MV-4-11 (cell line): ENCODE data around the gene ASIC5.
A peak's percentile ranks its signal among the peaks of the same experiment; 100 is the strongest.
"Not testable (repeated sequence)": the region's sequence is repeated elsewhere in the genome, so short reads cannot be mapped to it uniquely, and the experiment has no call there.

Experiments
- DNase-seq: peaks from one replicate; lab custom pipeline; 2025; lab: John Stamatoyannopoulos, UW

Gene ASIC5

GRCh38 chr4:155799794-155800123 is 66.3 kb downstream of the ASIC5 start:
- DNase-seq: no peak

GRCh38 chr4:155799116-155799793 is 66.8 kb downstream of the ASIC5 start:
- DNase-seq: no peak

GRCh38 chr4:155797581-155797980 is 68.5 kb downstream of the ASIC5 start:
- not testable (repeated sequence) for DNase-seq

- peak; percentile 2 for DNase-seq
Observed at GRCh38 chr4:155795991-155796390, 70.1 kb downstream of the ASIC5 start.

GRCh38 chr4:155794589-155795236 is 71.4 kb downstream of the ASIC5 start:
- DNase-seq: no peak

GRCh38 chr4:155789982-155790381 is 76.1 kb downstream of the ASIC5 start:
- DNase-seq: no peak

- no peak for DNase-seq
Observed at GRCh38 chr4:155789391-155789790, 76.7 kb downstream of the ASIC5 start.

- DNase-seq: peak; percentile 53
Observed at GRCh38 chr4:155787113-155787710, 78.9 kb downstream of the ASIC5 start.

GRCh38 chr4:155785828-155786227 is 80.2 kb downstream of the ASIC5 start:
- DNase-seq: no peak

- DNase-seq: no peak
Observed at GRCh38 chr4:155784637-155785036, 81.4 kb downstream of the ASIC5 start.

GRCh38 chr4:155781249-155781831 is 84.7 kb downstream of the ASIC5 start:
- DNase-seq: no peak

- DNase-seq: no peak
Observed at GRCh38 chr4:155780775-155781174, 85.3 kb downstream of the ASIC5 start.
